Hypothalamus (tissue), 51 donors: ENCODE results near the gene JMJD7.
"Not testable (repeated sequence)": the region's sequence is repeated elsewhere in the genome, so short reads cannot be mapped to it uniquely, and the experiment has no call there.

Experiments used
- DNase-seq, 51 donors: peaks; one replicate each; lab custom pipeline; 2025; lab: John Stamatoyannopoulos, UW

JMJD7 gene

GRCh38 chr15:41819455-41820050 lies 8.3 kb upstream of the JMJD7 start:
- DNase-seq: no peak

GRCh38 chr15:41820791-41821423 lies 7.0 kb upstream of the JMJD7 start:
- no peak for DNase-seq

- peak in 5 of 51 donors; percentile 9 to 46 (median 18) for DNase-seq
Observed at GRCh38 chr15:41821831-41822230, 6.1 kb upstream of the JMJD7 start.

GRCh38 chr15:41822471-41822870 lies 5.4 kb upstream of the JMJD7 start:
- DNase-seq: no peak

GRCh38 chr15:41822957-41823356 lies 4.9 kb upstream of the JMJD7 start:
- DNase-seq: no peak

- no peak for DNase-seq
Observed at GRCh38 chr15:41823502-41823901, 4.4 kb upstream of the JMJD7 start.

GRCh38 chr15:41824062-41824745 lies 3.7 kb upstream of the JMJD7 start:
- no peak for DNase-seq

- DNase-seq: no peak
Observed at GRCh38 chr15:41825145-41825544, 2.7 kb upstream of the JMJD7 start.

- no peak for DNase-seq
Observed at GRCh38 chr15:41825572-41826535, 2.0 kb upstream of the JMJD7 start.

GRCh38 chr15:41827290-41827879 lies 507 bp upstream of the JMJD7 start:
- peak in 2 of 51 donors; percentile 34 to 37 for DNase-seq

- DNase-seq: peak in 1 of 51 donors; percentile 47
Observed at GRCh38 chr15:41828807-41829141, 882 bp downstream of the JMJD7 start.

- no peak for DNase-seq
Observed at GRCh38 chr15:41829959-41830646, 2.2 kb downstream of the JMJD7 start.

GRCh38 chr15:41831291-41831690 lies 3.4 kb downstream of the JMJD7 start:
- not testable (repeated sequence) for DNase-seq

- DNase-seq: no peak
Observed at GRCh38 chr15:41832208-41832607, 4.3 kb downstream of the JMJD7 start.

GRCh38 chr15:41832875-41833274 lies 5.0 kb downstream of the JMJD7 start:
- DNase-seq: no peak

- no peak for DNase-seq
Observed at GRCh38 chr15:41834096-41834495, 6.2 kb downstream of the JMJD7 start.

- no peak for DNase-seq
Observed at GRCh38 chr15:41836073-41836472, 8.2 kb downstream of the JMJD7 start.

GRCh38 chr15:41836713-41837454 lies 9.0 kb downstream of the JMJD7 start:
- no peak for DNase-seq

- no peak for DNase-seq
Observed at GRCh38 chr15:41838400-41838897, 10.6 kb downstream of the JMJD7 start, which contains the start of gene PLA2G4B. Gene PLA2G4B (plus strand): TSS chr15:41838847. CDS start chr15:41838914, 67 bp downstream.
